Nephron (organoid): ENCODE data around the gene GJA3.

Source experiments
- H3K27ac Mint-ChIP-seq, 3 experiments: 2 replicates each; pipeline ENCODE4 v1.8.0; 2020; ENCODE audit warnings: mixed read lengths in 3 of 3, mild to moderate bottlenecking in 2 of 3, moderate library complexity in 1 of 3
- H3K27me3 Mint-ChIP-seq: 2 replicates; pipeline ENCODE4 v1.8.0; 2021; ENCODE audit warnings: low read depth, mild to moderate bottlenecking, moderate library complexity, mixed read lengths
- H3K36me3 Mint-ChIP-seq: 2 replicates; pipeline ENCODE4 v1.8.0; 2020; ENCODE audit warnings: low read depth, mixed read lengths
- H3K4me1 Mint-ChIP-seq: 2 replicates; pipeline ENCODE4 v1.8.0; 2020; ENCODE audit warnings: mixed read lengths
- H3K4me3 Mint-ChIP-seq, 3 experiments: 2 replicates each; pipeline ENCODE4 v1.8.0; 2020; ENCODE audit warnings: mild to moderate bottlenecking in 3 of 3, mixed read lengths in 3 of 3, moderate library complexity in 2 of 3
- H3K9me3 Mint-ChIP-seq: 2 replicates; pipeline ENCODE4 v1.8.0; 2020; ENCODE audit warnings: mixed read lengths
- CTCF ChIP-seq, 3 experiments: fragments of 200-600 bp; sonication (generic); IDR thresholded peaks; one replicate each; pipeline ENCODE4 v1.5.0; 2021; ENCODE audit warnings: antibody characterized with exemption in 3 of 3; ENCODE audit not compliant: unreplicated experiment in 3 of 3

GJA3 gene

GRCh38 chr13:20177049-20177831 is 16.4 kb upstream of the GJA3 start:
- peaks cover 18% of the 10 kb centered on the region for H3K27me3 Mint-ChIP-seq
- H3K4me1 Mint-ChIP-seq, result peaks cover 23% of the 10 kb centered on the region
- no peaks in the 10 kb centered on the region for H3K36me3 Mint-ChIP-seq
- no peaks in the 10 kb centered on the region for H3K9me3 Mint-ChIP-seq
- TF ChIP-seq CTCF (IDR thresholded peaks at IDR 0.05; ENCODE audit: unreplicated experiment in 3 of 3), result no peak
- no peak overlapping the region for H3K27ac Mint-ChIP-seq
- H3K4me3 Mint-ChIP-seq, result no peak overlapping the region

- no peak overlapping the region for H3K4me3 Mint-ChIP-seq
- H3K4me1 Mint-ChIP-seq, result peaks cover 23% of the 10 kb centered on the region
- H3K36me3 Mint-ChIP-seq, result no peaks in the 10 kb centered on the region
- no peak overlapping the region for H3K27ac Mint-ChIP-seq
- TF ChIP-seq CTCF (IDR thresholded peaks at IDR 0.05; ENCODE audit: unreplicated experiment in 3 of 3), result no peak
- peaks cover 14% of the 10 kb centered on the region for H3K27me3 Mint-ChIP-seq
- H3K9me3 Mint-ChIP-seq, result no peaks in the 10 kb centered on the region
Measured at GRCh38 chr13:20175907-20176652, 15.2 kb upstream of the GJA3 start.

GRCh38 chr13:20175406-20175794 is 14.5 kb upstream of the GJA3 start:
- peaks cover 23% of the 10 kb centered on the region for H3K4me1 Mint-ChIP-seq
- peaks cover 15% of the 10 kb centered on the region for H3K27me3 Mint-ChIP-seq
- H3K9me3 Mint-ChIP-seq, result no peaks in the 10 kb centered on the region
- H3K4me3 Mint-ChIP-seq, result no peak overlapping the region
- peak overlapping the region in 1 of 3 experiments; percentile 28 for H3K27ac Mint-ChIP-seq
- H3K36me3 Mint-ChIP-seq, result no peaks in the 10 kb centered on the region
- TF ChIP-seq CTCF (IDR thresholded peaks at IDR 0.05; ENCODE audit: unreplicated experiment in 3 of 3), result no peak

GRCh38 chr13:20174656-20175405 is 14.0 kb upstream of the GJA3 start:
- H3K36me3 Mint-ChIP-seq, result no peaks in the 10 kb centered on the region
- H3K27ac Mint-ChIP-seq, result peak overlapping the region in 1 of 3 experiments; percentile 28
- no peak overlapping the region for H3K4me3 Mint-ChIP-seq

GRCh38 chr13:20173116-20173746 is 12.4 kb upstream of the GJA3 start:
- H3K4me1 Mint-ChIP-seq, result peaks cover 18% of the 10 kb centered on the region
- no peaks in the 10 kb centered on the region for H3K9me3 Mint-ChIP-seq
- no peak overlapping the region for H3K27ac Mint-ChIP-seq
- no peak for TF ChIP-seq CTCF (IDR thresholded peaks at IDR 0.05; ENCODE audit: unreplicated experiment in 3 of 3)
- no peaks in the 10 kb centered on the region for H3K36me3 Mint-ChIP-seq
- no peak overlapping the region for H3K4me3 Mint-ChIP-seq
- H3K27me3 Mint-ChIP-seq, result peaks cover 28% of the 10 kb centered on the region

More at GRCh38 chr13:20174656-20175405, 14.0 kb upstream of the GJA3 start:
- no peak for TF ChIP-seq CTCF (IDR thresholded peaks at IDR 0.05; ENCODE audit: unreplicated experiment in 3 of 3)
- Mint-ChIP-seq H3K4me1 (peaks cover 23% of the 10 kb centered on the region), H3K27me3 (peaks cover 18% of the 10 kb centered on the region), H3K9me3 (no peaks in the 10 kb centered on the region)
